Esophagus squamous epithelium (tissue), 5 donors: ENCODE measurements around the gene KLK6. TPM values are rescaled to one million over a fixed set of nuclear protein-coding genes. Genes with fewer than 3 reads are reported as not detected.

Experiments used
- DNase-seq: peaks from one replicate; lab custom pipeline; 2025; lab: John Stamatoyannopoulos, UW
- H3K27ac ChIP-seq, 4 donors: fragments of 200-600 bp; sonication (generic); one replicate each; pipeline ENCODE4 v1.5.1; 2016 to 2019; ENCODE audit warnings: mild to moderate bottlenecking in 1 of 4
- H3K27me3 ChIP-seq, 4 donors: fragments of 200-600 bp; sonication (generic); 1 replicate in 3 of 4; 2 replicates in 1 of 4; pipeline versions ENCODE4 v1.5.1 to v1.6.0; 2017 to 2021; ENCODE audit warnings: antibody characterized with exemption in 1 of 4
- H3K36me3 ChIP-seq, 3 donors: fragments of 200-600 bp; sonication (generic); one replicate each; pipeline ENCODE4 v1.5.1; 2016 to 2019
- H3K4me1 ChIP-seq, 3 donors: fragments of 200-600 bp; sonication (generic); one replicate each; pipeline ENCODE4 v1.5.1; 2017 to 2019
- H3K4me3 ChIP-seq, 4 donors: fragments of 200-600 bp; sonication (generic); 1 replicate in 3 of 4; 2 replicates in 1 of 4; pipeline ENCODE4 v1.5.1; 2016 to 2019; ENCODE audit warnings: mild to moderate bottlenecking in 2 of 4, moderate library complexity in 1 of 4
- H3K9me3 ChIP-seq, 3 donors: fragments of 200-600 bp; sonication (generic); one replicate each; pipeline ENCODE4 v1.5.1; 2016 to 2019
- CTCF ChIP-seq, 6 experiments: fragments of 450-650 bp in 4 of 6; fragments of 200-600 bp in 2 of 6; sonication (generic) in 2 of 6; IDR thresholded peaks; one replicate each; pipeline ENCODE4 v1.5.1; 2016 to 2019; ENCODE audit warnings: antibody characterized with exemption in 6 of 6, mild to moderate bottlenecking in 4 of 6, moderate library complexity in 4 of 6
- POLR2A ChIP-seq, 4 donors: fragments of 450-650 bp; IDR thresholded peaks; one replicate each; pipeline ENCODE4 v1.6.1; 2017; ENCODE audit warnings: antibody characterized with exemption in 4 of 4, mild to moderate bottlenecking in 4 of 4, moderate library complexity in 3 of 4
- WGBS, 2 donors: methylation state at CpG; one replicate each; pipeline ENCODE4 v1.1.5; 2018; 5-methylcytosine and 5-hydroxymethylcytosine counted together
- intact Hi-C: fragments of 100-400 bp; cut with DNase I; formaldehyde crosslinking; loops from one replicate; pipeline ENCODE4 v1.15.0; 2022
- total RNA-seq, 4 donors: library from RNA; depleted of rRNA; stranded (reverse); fragments of >200 nt; gene quantifications; one replicate each; pipeline ENCODE4 v1.1.0, GENCODE V29; 2016
- donor health status: DM: yes; HTN: yes; CAD: no.

KLK6 gene
- total RNA-seq, 4 donors from 2014 or later = 6.1 to 160 (median 102) TPM

- WGBS, 2 donors = 32 to 41% methylated on average over 12 of the region's 12 CpGs
- DNase-seq = no peak
- intact Hi-C loops = no loop called here
- H3K27ac ChIP-seq = peak overlapping the region; percentile 28 to 90 (median 78)
- peaks cover 4 to 30% (median 13%) of the 10 kb centered on the region in 3 donors for H3K4me1 ChIP-seq
- TF ChIP-seq POLR2A (IDR thresholded peaks at IDR 0.05) (no peak), CTCF (IDR thresholded peaks at IDR 0.05) (no peak)
- H3K36me3 ChIP-seq = no peaks in the 10 kb centered on the region
- H3K4me3 ChIP-seq = peak overlapping the region; percentile 19 to 49 (median 38)
- no peaks in the 10 kb centered on the region for H3K9me3 ChIP-seq
- H3K27me3 ChIP-seq = peaks cover 0 to 65% (median 0%) of the 10 kb centered on the region in 4 donors
Measured at GRCh38 chr19:51002089-51002532, 32.7 kb upstream of the KLK6 start.

- no peak for DNase-seq
- Histone ChIP-seq H3K4me1 (peaks cover 4 to 30% (median 13%) of the 10 kb centered on the region in 3 donors), H3K36me3 (no peaks in the 10 kb centered on the region), H3K27ac (peak within 1 kb of the TSS; percentile 28 to 90 (median 78)), H3K27me3 (peaks cover 0 to 59% (median 0%) of the 10 kb centered on the region in 4 donors), H3K4me3 (peak within 1 kb of the TSS; percentile 37 to 49 (median 40)), H3K9me3 (no peaks in the 10 kb centered on the region)
- no peak for TF ChIP-seq POLR2A (IDR thresholded peaks at IDR 0.05)
- TF ChIP-seq CTCF (IDR thresholded peaks at IDR 0.05) = no peak
- WGBS, 2 donors = 12 to 21% methylated on average over 3 to 6 of the region's 7 CpGs
- intact Hi-C loops = no loop called here
Measured at GRCh38 chr19:51001515-51001914, 32.1 kb upstream of the KLK6 start, which contains the start of gene KLK8. TSS of gene KLK8 (minus strand) at chr19:51001604. CDS start at chr19:51001167, 437 bp downstream.

DNA sequence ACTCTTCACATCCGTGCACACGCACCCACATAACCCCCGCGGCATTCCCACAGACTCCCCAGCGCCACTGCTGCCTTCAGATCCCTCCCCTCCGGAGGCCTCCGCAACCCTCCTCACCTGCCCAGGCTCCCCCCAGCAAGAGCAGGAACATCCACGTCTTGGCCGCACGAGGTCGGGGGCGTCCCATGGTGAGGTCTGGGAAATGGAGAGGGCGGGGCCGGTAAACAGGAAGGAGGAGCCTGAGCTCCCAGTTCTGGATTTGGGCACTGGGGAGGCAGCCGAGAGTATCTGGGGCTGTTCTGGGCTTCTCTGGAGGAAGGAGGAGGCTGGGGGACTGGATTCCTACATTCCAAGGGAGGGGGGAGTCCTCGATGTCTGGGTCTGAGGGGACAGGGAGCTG lies 31.6 kb upstream of the KLK6 start:
- H3K27me3 ChIP-seq = peaks cover 0 to 56% (median 0%) of the 10 kb centered on the region in 4 donors
- TF ChIP-seq POLR2A (IDR thresholded peaks at IDR 0.05) (no peak), CTCF (IDR thresholded peaks at IDR 0.05) (no peak)
- peak overlapping the region in 3 of 4 donors; percentile 75 to 90 (median 82) for H3K27ac ChIP-seq
- H3K36me3 ChIP-seq = no peaks in the 10 kb centered on the region
- peak overlapping the region; percentile 37 to 49 (median 40) for H3K4me3 ChIP-seq
- DNase-seq = no peak
- intact Hi-C loops = no loop called here
- peaks cover 4 to 30% (median 13%) of the 10 kb centered on the region in 3 donors for H3K4me1 ChIP-seq
- H3K9me3 ChIP-seq = no peaks in the 10 kb centered on the region
- WGBS, 2 donors = 29 to 55% methylated on average over 4 to 14 of the region's 16 CpGs

DNA sequence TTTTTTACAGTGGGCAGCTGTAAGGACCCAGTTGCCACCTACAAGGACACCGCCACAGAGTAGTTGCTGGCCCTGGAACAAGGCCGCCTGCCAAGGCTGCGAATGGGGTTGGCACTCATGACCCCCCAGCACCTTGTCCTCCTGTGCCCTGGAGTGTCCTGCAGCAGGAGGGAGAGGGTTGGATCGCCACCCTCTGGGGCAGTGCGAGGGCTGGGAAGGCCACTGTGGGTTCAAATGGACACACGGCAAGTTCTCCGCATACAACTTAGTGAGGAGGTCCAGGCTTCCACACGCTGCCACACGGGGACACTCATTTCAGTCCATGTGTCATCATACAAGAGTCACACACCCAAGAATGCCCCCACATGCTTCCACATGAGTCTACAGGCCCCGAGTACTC lies 31.0 kb upstream of the KLK6 start:
- Histone ChIP-seq H3K9me3 (no peaks in the 10 kb centered on the region), H3K36me3 (no peaks in the 10 kb centered on the region), H3K27ac (peak overlapping the region in 3 of 4 donors; percentile 75 to 90 (median 82)), H3K4me1 (peaks cover 4 to 30% (median 13%) of the 10 kb centered on the region in 3 donors), H3K27me3 (peaks cover 0 to 56% (median 0%) of the 10 kb centered on the region in 4 donors), H3K4me3 (peak overlapping the region; percentile 37 to 49 (median 40))
- 40 to 50% methylated on average over 1 of the region's 10 CpGs for WGBS, 2 donors
- TF ChIP-seq POLR2A (IDR thresholded peaks at IDR 0.05) (no peak), CTCF (IDR thresholded peaks at IDR 0.05) (no peak)
- intact Hi-C loops = no loop called here
- no peak for DNase-seq

DNA sequence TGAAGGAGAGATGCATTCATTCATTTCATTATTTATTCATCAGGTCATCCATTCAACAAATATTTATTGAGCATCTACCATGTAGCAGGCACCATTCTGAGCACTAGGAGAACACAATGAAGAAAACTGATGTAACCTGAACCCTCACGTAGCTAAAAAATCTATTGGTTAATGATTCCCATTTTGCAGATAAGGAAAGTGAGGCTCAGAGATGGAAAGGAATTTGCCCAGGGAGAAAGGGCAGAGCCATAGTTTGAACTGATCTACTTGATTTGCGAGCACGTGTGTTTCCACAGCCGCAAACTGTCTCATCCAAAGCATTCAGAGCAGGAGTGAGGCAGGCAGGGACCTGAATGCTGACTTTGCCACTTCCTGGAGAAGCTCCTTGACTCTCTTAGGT lies 29.3 kb upstream of the KLK6 start:
- peaks cover 0 to 54% (median 0%) of the 10 kb centered on the region in 4 donors for H3K27me3 ChIP-seq
- H3K9me3 ChIP-seq = no peaks in the 10 kb centered on the region
- H3K4me3 ChIP-seq = no peak overlapping the region
- TF ChIP-seq CTCF (IDR thresholded peaks at IDR 0.05) (no peak), POLR2A (IDR thresholded peaks at IDR 0.05) (no peak)
- intact Hi-C loops = no loop called here
- H3K27ac ChIP-seq = no peak overlapping the region
- WGBS, 2 donors = 39 to 51% methylated on average over 4 of the region's 4 CpGs
- no peak for DNase-seq
- H3K36me3 ChIP-seq = no peaks in the 10 kb centered on the region
- peaks cover 4 to 30% (median 13%) of the 10 kb centered on the region in 3 donors for H3K4me1 ChIP-seq
